CD4-positive, alpha-beta T cell treated with Interleukin-4 for 1 hour (primary cell): ENCODE measurements around the gene MDN1.
A peak's percentile ranks its signal among the peaks of the same experiment; 100 is the strongest.
"Not testable (repeated sequence)": the region's sequence is repeated elsewhere in the genome, so short reads cannot be mapped to it uniquely, and the experiment has no call there.

ENCODE experiments used
- DNase-seq, 2 donors: peaks; one replicate each; pipeline ENCODE4 v3.0.0-alpha.2; 2020 to 2022

Gene MDN1, protein sequence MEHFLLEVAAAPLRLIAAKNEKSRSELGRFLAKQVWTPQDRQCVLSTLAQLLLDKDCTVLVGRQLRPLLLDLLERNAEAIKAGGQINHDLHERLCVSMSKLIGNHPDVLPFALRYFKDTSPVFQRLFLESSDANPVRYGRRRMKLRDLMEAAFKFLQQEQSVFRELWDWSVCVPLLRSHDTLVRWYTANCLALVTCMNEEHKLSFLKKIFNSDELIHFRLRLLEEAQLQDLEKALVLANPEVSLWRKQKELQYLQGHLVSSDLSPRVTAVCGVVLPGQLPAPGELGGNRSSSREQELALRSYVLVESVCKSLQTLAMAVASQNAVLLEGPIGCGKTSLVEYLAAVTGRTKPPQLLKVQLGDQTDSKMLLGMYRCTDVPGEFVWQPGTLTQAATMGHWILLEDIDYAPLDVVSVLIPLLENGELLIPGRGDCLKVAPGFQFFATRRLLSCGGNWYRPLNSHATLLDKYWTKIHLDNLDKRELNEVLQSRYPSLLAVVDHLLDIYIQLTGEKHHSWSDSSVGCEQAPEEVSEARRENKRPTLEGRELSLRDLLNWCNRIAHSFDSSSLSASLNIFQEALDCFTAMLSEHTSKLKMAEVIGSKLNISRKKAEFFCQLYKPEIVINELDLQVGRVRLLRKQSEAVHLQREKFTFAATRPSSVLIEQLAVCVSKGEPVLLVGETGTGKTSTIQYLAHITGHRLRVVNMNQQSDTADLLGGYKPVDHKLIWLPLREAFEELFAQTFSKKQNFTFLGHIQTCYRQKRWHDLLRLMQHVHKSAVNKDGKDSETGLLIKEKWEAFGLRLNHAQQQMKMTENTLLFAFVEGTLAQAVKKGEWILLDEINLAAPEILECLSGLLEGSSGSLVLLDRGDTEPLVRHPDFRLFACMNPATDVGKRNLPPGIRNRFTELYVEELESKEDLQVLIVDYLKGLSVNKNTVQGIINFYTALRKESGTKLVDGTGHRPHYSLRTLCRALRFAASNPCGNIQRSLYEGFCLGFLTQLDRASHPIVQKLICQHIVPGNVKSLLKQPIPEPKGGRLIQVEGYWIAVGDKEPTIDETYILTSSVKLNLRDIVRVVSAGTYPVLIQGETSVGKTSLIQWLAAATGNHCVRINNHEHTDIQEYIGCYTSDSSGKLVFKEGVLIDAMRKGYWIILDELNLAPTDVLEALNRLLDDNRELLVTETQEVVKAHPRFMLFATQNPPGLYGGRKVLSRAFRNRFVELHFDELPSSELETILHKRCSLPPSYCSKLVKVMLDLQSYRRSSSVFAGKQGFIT (N-terminal part only)

DNA sequence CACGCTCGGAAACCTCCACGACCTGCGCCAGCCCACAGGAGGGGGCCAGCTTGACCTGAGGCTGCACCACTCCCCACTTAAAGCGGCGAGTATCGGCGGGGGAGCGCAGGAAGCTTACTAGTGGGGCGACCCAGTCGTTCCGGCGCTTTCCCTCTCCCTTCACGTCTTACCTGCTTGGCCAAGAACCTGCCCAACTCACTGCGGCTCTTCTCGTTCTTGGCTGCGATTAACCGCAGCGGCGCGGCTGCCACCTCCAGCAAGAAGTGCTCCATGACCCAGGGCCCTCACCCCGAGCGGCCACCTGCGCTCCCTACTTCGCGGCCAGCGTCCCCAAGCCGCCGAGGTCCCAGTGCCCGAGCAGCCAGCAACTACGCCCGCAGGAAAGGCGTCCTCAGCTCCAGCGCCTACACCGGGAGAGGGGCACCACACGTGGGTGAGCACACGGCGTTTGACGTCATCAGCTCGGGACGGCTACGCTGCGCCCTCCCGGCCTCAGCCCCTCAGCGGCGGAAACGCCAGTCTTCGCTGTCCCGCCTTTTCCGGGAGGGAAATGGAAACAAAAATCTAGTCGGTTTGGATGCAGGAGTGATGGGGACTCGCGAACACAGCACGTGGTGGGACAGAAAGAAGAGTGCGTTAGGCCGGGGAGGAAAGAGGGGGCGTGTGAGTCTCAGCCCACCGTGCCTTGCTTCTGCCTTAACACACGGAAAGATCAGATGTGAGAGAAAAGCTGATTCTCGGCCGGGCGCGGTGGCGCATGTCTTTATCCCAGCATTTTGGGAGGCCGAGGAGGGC lies at the start of gene MDN1:
Gene MDN1, minus strand, starts transcription at position 459 of the 795 bp plus-strand sequence. Its CDS starts 187 bp downstream, at position 272.
- DNase-seq = peak; percentile 87 to 89

DNA sequence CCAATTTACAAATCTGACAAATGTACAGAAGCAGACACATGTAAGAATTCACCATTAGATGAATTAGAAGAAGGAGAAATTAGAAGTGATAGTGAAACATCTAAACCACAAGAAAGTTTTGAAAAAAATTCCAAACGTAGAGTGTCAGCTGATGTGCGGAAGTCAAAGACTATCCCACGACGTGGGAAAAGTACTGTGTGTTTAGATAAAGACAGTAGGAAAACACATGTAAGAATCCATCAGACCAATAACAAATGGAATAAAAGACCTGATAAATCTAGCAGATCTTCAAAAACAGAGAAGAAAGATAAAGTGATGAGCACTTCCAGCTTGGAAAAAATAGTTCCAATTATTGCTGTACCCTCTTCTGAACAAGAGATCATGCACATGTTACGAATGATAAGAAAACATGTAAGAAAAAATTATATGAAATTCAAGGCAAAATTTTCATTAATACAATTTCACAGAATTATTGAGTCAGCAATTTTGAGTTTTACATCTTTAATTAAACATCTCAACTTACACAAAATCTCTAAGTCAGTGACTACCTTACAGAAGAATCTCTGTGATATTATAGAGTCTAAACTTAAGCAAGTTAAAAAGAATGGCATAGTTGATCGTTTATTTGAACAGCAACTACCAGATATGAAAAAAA lies 46.6 kb upstream of the MDN1 start:
- DNase-seq = no peak

DNA sequence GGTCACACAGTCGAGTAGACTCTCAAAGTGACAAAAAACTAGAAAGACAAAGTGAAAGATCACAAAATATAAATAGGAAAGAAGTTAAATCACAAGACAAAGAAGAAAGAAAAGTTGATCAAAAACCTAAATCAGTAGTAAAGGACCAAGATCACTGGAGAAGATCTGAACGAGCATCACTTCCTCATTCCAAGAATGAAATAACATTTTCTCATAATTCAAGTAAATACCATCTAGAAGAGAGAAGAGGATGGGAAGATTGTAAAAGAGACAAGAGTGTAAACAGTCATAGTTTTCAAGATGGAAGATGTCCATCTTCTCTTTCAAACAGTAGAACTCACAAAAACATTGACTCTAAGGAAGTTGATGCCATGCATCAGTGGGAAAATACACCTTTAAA lies 43.1 kb upstream of the MDN1 start:
- DNase-seq = no peak

DNA sequence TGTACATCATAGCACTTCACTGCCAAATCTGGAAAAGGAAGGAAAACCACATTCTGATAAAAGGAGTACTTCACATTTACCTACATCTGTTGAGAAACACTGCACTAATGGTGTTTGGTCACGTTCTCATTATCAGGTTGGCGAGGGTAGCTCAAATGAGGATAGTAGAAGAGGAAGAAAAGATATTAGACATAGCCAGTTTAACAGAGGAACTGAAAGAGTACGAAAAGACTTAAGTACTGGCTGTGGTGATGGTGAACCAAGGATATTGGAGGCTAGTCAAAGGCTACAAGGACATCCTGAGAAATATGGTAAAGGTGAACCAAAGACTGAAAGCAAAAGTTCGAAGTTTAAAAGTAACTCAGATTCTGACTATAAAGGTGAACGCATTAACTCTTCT lies 42.7 kb upstream of the MDN1 start:
- DNase-seq = no peak

DNA sequence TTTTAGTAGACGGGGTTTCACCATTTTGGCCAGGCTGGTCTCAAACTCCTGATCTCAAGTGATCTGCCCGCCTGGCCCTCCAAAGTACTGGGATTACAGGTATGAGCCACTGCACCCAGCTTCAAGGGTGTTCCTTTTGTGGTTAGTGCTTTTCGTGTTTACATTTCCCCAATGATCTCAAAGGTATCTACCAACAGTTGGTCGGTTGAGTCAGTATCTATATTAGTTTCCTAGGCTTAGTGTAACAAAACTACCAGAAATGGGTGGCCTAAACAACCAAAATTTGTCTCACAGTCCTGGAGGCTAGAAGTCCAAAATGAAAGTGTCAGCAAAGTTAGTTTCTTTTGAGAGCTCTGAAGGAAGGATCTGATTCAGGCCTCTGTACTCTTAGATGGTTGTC lies 40.1 kb upstream of the MDN1 start:
- DNase-seq = no peak

DNA sequence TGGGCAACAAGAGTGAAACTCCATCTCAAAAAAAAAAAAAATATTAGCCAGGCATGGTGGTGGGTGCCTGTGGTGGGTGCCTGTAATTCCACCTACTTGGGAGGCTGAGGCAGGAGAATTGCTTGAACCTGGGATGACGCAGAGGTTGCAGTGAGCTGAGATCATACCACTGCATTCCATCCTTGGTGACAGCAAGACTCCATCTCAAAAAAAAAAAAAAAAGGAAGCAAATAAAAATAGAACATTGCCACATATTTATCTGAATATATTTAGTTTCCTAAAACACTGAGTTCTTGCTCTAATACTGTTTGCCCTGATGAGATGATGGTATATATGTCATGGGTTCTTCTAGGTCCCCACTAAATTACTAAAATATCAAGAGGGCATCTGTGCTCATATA lies 38.4 kb upstream of the MDN1 start:
- DNase-seq = no peak

DNA sequence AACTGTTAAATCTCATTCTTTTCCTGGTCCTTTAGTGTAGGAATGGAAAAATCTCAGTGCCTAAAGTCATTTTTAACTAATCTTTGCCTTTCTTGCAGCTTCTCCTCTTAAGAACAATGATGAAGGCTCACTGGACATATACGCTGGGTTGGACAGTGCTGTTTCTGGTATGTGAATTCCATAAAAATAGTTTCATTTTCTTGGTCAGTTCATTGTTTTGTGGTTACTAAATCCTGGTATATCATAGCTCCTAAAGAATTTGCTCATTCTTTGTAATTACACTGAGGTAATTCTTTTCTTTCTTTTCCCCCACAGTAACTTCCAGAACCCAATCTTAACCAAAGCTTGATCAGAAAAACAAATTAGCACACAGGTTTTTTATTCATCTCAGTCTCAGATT lies 33.5 kb upstream of the MDN1 start:
- no peak for DNase-seq

DNA sequence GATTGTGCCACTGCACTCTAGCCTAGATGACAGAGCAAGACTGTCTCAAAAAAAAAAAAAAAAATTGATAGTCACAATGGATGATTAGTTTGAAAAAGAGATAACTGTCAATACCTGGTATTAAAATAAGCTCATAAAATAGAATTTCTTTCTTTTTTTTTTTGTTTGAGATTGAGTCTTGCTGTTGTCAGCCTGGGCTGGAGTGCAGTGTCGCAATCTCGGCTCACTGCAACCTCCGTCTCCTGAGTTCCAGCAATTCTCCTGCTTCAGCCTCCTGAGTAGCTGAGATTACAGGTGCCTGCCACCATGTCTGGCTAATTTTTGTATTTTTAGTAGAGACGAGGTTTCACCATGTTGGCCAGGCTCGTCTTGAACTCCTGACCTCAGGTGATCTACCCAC lies 27.9 kb upstream of the MDN1 start:
- DNase-seq = not testable (repeated sequence)

DNA sequence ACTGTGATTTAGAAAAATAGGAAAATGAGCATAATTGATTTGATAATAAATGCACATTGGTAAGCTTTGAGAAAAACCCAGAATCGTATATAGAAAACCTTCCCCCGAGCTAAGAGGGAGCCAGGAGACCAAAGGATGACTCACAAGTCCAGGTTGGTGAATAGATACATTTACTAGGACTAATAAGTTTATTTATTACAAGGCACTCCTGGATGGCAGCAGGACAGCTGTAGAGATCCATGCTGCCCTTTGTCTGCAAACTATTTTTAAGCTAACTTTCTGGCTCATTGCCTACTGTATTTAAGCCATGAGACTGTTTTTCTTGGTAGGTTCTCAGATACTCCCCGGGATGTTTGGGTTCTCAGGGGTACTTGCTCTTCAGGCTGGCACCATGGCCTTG lies 23.5 kb upstream of the MDN1 start:
- DNase-seq = no peak

DNA sequence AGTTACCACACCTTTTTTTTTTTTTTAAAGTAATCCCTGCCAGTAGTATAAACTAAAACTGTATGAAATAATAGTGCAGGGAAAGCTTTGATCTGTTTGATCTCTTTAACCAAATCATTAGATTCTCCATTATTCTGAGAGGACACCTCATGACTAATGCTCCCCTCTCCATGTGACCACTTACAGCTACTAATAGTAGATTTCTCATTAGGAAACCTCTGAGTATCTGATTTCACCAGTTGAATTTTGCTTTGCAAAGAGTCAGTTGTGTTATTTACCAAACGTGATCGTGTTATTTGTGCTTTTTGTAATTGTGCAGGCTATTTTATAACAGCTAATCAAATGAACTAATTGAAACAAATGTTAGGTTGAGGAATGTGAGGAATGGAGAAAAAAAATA lies 22.6 kb upstream of the MDN1 start:
- no peak for DNase-seq

DNA sequence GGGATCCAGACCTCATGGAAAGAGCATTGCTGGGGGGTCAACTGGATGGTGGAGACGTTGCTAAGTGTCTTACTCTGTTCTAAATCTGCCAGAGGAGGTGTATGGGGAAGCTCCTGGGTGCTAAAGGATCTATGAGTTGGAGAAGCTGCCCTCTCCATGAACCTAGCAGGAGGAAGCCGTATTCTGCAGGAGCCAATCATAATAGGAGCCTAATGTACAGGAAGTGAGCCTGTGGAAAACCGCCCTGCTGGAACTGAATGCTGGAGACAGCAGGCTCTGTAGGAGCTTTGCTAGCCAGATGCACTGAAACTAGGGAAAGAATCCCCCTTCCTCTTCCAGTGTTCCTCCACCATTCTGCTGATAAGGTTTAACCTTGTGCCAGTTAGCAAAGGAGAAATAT lies 20.9 kb upstream of the MDN1 start:
- no peak for DNase-seq

DNA sequence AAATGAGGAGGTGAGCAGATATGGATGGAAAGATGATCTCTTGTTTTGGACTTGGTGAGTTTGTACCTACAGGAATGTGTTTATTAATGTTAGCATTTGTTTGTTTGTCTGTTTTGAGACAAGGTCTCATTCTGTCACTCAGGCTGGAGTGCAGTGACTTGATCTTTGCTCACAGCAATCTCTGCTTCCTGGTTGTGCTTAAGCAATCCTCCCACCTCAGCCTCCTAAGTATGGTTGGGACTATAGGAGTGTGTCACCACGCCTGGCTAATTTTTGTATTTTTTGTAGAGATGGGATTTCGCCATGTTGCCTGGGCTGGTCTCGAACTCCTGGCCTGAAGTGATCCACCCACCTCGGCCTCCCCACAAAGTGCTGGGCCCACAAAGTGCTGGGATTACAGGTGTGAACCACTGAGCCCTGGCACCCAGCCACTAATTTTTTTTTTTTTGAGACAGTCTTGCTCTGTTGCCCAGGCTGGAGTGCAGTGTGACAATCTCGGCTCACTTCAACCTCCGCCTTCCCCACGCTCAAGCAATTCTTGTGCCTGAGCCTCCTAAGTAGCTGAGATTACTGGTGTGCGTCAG lies 17.1 kb upstream of the MDN1 start:
- no peak for DNase-seq

DNA sequence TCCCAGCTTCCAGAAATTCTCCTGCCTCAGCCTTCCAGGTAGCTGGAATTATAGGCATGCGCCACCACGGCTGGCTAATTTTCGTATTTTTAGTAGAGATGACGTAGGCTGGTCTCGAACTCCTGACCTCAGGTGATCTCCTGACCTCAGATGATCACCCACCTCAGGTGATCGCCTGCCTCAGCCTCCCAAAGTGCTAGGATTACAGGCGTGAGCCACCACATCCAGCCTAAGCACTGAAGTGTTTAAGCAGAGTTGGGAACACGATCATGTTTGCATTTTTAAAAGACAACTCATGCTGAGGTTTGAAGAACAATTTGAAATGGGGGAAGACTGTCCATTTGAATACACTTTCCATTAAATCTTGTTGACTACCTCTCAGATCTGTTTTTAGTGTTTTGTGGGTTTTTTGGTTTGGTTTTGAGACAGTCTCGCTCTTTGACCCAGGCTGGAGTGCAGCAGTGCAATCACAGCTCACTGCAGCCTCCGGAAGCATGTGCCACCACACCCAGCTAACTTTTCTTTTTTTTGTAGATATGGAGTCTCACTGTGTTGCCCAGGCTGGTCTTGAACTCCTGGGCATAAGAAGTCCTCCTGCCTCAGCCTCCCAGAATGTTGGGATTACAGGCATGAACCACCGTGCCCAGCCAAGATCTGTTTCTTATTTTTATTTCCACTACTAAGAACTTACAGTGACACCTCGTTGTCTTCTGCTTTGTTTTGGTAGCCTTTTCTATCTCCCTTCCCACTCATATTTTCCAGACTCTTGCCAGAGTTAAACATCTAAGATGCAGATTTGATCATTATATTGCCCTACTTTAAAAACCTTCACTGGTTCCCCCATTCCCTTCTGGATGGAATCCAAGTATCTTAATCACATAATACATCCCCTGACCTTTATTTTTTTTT lies 15.5 kb upstream of the MDN1 start:
- DNase-seq = peak; percentile 47 to 66

DNA sequence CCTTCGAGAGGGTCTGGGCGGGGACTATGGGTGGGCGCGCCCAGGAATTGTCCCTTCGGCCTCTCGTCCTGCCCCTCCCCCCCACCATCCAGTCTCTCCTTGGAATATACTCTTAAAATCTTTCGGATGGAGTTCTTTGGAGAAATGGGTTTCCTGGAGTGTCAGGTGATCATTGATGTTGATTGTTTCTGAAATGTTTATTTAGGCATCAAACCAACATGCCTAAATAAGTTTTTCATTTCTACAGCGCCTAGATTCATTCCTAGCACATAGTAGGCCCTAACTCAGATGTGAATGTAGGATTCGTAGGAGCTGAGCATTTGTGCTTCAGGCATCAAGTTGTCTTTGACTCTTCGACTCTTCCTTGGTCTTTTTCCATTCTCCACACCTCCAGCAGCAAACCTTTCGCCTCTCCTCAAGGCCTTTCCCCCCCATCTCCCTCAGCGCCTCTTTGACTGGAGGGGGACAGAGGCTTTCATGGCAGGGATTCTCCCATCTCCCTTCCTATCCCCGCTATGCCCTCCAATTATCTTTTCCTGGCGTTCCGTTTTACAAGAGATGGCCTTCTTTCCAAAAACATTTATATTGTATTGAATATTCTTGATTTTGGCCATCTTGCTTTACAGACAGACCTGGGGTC lies 10.7 kb upstream of the MDN1 start:
- no peak for DNase-seq

DNA sequence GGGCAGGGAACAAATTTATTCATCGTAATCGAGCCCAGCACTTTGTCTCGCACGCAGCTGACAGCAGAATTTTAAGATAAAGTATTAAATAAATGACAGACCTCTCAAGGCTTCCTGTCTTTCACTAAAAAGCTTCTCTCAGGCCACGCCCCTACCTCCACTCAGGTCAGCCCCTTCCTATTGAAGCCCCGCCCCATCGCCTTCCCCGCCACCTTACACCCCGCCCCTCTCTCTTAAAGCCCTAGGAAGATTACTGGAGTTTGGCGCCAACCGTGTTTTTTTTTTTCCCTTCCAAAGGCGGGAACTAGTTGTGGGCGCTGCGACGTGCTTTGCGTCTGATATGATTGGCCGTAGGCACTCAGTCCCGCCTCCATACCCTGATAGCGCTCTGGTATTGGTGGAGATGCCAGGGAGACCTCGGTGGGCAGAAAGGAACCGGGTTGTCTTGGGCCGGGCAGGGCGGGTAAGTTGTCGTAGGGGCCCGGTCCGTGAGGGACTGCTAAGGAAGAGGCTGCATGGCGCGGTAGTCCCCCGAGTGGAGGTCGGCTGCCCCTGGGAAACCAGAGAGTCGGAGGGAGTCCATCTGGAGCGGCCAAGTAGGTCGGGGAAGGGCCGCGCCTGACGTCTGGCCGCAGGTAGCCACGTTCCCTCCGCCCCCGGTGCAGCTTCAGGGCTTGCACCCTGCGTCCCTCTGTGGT lies 10.0 kb upstream of the MDN1 start, which contains the start of gene CASP8AP2:
Gene CASP8AP2, plus strand, starts transcription at position 409 of the 698 bp plus-strand sequence.
- DNase-seq = peak; percentile 97

DNA sequence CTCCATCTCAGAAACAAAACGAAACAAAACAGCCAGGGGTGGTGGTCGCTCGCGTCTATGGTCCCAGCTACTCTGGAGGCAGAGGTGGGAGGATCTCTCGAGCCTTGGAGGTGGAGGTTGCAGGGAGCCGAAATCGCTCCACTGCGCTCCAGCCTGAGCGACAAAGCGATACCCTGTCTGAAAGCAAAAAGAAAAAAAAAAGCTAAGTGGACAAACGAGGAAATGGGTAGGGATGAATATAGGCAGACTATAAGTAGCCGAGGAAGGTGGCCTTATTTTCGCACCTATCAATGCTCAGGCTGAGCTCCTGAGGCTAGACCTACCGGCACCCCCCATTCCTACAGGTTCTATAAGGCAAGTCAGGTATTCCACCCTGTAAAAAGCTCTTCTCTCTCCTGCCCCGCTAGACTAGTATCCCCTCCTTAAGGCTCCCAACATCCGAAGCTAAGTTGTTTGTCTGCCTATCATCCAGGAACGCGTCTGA lies 9.4 kb upstream of the MDN1 start:
- DNase-seq = no peak

DNA sequence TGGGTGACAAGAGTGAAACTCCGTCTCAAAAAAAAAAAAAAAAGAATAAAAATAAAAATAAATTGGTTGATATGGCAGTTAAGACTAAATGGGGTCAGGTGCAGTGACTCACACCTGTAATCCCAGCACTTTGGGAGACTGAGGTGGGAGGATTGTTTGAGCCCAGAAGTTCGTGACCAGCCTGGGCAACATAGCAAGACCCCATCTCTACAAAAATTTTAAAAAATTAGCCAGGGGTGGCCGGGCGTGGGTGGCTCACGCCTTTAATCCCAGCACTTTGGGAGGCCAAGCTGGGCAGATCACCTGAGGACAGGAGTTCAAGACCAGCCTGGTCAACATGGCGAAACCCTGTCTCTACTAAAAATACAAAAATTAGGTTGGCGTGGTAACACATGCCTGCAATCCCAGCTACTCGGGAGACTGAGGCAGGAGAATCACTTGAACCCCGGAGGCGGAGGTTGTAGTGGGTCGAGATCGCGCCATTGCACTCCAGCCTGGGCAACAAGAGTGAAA lies 8.9 kb upstream of the MDN1 start:
- DNase-seq = not testable (repeated sequence)

DNA sequence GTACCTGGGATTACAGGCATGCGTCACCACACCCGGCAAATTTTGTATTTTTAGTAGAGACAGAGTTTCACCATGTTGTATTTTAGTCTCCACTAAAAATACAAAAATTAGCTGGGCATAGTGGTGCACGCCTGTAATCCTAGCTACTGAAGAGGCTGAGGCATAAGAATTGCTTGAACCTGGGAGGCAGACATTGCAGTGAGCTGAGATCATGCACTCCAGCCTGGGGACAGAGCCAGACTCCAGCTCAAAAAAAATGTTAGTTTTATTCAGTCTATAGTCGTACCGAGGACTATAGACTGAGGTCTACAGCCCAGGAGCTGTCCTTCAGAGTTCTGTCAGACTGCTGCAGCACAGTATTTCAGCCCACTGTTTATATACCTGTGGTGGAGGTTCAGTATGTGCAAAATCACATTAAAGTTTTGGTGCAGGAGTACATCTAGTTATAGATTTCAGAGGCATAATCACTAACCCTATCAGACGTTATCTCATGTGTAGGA lies 6.5 kb upstream of the MDN1 start:
- no peak for DNase-seq
